GM21717 (cell line): ENCODE data around the gene SMPD2.

Source experiments
- ATAC-seq: cut with Tn5 transposase; IDR thresholded peaks from one replicate; pipeline ENCODE4 v1.9.1; 2021; ENCODE audit warnings: mild to moderate bottlenecking, moderate library complexity; ENCODE audit not compliant: unreplicated experiment

The SMPD2 gene

GRCh38 chr6:109483735-109484057 is 43.2 kb downstream of the SMPD2 start:
- no peak for ATAC-seq

GRCh38 chr6:109484122-109484521 is 43.6 kb downstream of the SMPD2 start:
- no peak for ATAC-seq

- ATAC-seq: no peak
Observed at GRCh38 chr6:109485266-109485935, 44.9 kb downstream of the SMPD2 start.

- ATAC-seq: no peak
Observed at GRCh38 chr6:109486068-109486467, 45.5 kb downstream of the SMPD2 start.

GRCh38 chr6:109488001-109488400 is 47.5 kb downstream of the SMPD2 start:
- no peak for ATAC-seq

GRCh38 chr6:109490713-109491112 is 50.2 kb downstream of the SMPD2 start:
- ATAC-seq: no peak

- ATAC-seq: no peak
Observed at GRCh38 chr6:109491207-109491938, 50.8 kb downstream of the SMPD2 start.
